Measurements from ENCODE around the gene ZSCAN21.

Gene ZSCAN21

DNA sequence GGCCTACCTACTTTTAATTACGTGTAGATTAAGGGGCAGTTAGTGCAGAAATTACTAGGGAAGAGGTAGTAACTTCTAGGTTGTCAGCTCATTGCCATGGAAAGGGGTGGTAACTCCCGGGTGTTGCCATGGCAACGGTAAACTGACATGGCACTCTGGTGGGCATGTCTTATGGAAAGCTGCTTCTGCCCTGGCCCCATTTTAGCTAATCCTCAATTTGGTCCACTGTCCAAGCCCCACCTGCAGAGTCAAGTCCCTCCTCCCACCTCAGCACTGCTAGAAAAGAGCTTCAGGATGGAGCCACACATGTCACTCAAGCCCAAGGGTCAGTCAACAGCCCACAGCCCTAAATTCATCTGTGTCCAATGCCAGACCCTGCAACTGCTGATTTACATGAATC is 41.7 kb upstream of the ZSCAN21 start:
- no peak for TF ChIP-seq ZC3H10 (CRISPR knock-in tag; IDR thresholded peaks at IDR 0.05)
- TF ChIP-seq ZFP30 (CRISPR knock-in tag; IDR thresholded peaks at IDR 0.05): no peak
- TF ChIP-seq, protein P1, sequence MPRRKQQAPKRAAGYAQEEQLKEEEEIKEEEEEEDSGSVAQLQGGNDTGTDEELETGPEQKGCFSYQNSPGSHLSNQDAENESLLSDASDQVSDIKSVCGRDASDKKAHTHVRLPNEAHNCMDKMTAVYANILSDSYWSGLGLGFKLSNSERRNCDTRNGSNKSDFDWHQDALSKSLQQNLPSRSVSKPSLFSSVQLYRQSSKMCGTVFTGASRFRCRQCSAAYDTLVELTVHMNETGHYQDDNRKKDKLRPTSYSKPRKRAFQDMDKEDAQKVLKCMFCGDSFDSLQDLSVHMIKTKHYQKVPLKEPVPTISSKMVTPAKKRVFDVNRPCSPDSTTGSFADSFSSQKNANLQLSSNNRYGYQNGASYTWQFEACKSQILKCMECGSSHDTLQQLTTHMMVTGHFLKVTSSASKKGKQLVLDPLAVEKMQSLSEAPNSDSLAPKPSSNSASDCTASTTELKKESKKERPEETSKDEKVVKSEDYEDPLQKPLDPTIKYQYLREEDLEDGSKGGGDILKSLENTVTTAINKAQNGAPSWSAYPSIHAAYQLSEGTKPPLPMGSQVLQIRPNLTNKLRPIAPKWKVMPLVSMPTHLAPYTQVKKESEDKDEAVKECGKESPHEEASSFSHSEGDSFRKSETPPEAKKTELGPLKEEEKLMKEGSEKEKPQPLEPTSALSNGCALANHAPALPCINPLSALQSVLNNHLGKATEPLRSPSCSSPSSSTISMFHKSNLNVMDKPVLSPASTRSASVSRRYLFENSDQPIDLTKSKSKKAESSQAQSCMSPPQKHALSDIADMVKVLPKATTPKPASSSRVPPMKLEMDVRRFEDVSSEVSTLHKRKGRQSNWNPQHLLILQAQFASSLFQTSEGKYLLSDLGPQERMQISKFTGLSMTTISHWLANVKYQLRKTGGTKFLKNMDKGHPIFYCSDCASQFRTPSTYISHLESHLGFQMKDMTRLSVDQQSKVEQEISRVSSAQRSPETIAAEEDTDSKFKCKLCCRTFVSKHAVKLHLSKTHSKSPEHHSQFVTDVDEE (CRISPR knock-in tag; IDR thresholded peaks at IDR 0.05): no peak
- no peak for TF ChIP-seq ZFP3 (CRISPR knock-in tag; IDR thresholded peaks at IDR 0.05)
- no peak for TF ChIP-seq ZNF70 (CRISPR knock-in tag; IDR thresholded peaks at IDR 0.05)
- TF ChIP-seq OSR1 (CRISPR knock-in tag; IDR thresholded peaks at IDR 0.05): no peak
- no peak for TF ChIP-seq ZNF8 (CRISPR knock-in tag; IDR thresholded peaks at IDR 0.05)
- TF ChIP-seq ZNF565 (CRISPR knock-in tag; conservative IDR thresholded peaks at IDR 0.05; ENCODE audit: low read depth): no peak
- TF ChIP-seq, protein P2, sequence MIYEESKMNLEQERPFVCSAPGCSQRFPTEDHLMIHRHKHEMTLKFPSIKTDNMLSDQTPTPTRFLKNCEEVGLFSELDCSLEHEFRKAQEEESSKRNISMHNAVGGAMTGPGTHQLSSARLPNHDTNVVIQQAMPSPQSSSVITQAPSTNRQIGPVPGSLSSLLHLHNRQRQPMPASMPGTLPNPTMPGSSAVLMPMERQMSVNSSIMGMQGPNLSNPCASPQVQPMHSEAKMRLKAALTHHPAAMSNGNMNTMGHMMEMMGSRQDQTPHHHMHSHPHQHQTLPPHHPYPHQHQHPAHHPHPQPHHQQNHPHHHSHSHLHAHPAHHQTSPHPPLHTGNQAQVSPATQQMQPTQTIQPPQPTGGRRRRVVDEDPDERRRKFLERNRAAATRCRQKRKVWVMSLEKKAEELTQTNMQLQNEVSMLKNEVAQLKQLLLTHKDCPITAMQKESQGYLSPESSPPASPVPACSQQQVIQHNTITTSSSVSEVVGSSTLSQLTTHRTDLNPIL (CRISPR knock-in tag; IDR thresholded peaks at IDR 0.05; ENCODE audit: low read depth): no peak
- TF ChIP-seq PPARA (CRISPR knock-in tag; IDR thresholded peaks at IDR 0.05; ENCODE audit: borderline replicate concordance): no peak
- no peak for TF ChIP-seq ARNTL (CRISPR knock-in tag; IDR thresholded peaks at IDR 0.05; ENCODE audit: borderline replicate concordance, low read depth)
- no peak for TF ChIP-seq ISL1 (CRISPR knock-in tag; IDR thresholded peaks at IDR 0.05)
- TF ChIP-seq GLIS3 (CRISPR knock-in tag; IDR thresholded peaks at IDR 0.05): no peak
- no peak for TF ChIP-seq TCF4 (CRISPR knock-in tag; IDR thresholded peaks at IDR 0.05; ENCODE audit: borderline replicate concordance)
- TF ChIP-seq, protein P3, sequence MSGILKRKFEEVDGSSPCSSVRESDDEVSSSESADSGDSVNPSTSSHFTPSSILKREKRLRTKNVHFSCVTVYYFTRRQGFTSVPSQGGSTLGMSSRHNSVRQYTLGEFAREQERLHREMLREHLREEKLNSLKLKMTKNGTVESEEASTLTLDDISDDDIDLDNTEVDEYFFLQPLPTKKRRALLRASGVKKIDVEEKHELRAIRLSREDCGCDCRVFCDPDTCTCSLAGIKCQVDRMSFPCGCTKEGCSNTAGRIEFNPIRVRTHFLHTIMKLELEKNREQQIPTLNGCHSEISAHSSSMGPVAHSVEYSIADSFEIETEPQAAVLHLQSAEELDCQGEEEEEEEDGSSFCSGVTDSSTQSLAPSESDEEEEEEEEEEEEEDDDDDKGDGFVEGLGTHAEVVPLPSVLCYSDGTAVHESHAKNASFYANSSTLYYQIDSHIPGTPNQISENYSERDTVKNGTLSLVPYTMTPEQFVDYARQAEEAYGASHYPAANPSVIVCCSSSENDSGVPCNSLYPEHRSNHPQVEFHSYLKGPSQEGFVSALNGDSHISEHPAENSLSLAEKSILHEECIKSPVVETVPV (CRISPR knock-in tag; IDR thresholded peaks at IDR 0.05): no peak
- TF ChIP-seq SNAI2 (CRISPR knock-in tag; IDR thresholded peaks at IDR 0.05): no peak
- no peak for TF ChIP-seq TOX (CRISPR knock-in tag; IDR thresholded peaks at IDR 0.05; ENCODE audit: borderline replicate concordance)
- TF ChIP-seq, protein P4, sequence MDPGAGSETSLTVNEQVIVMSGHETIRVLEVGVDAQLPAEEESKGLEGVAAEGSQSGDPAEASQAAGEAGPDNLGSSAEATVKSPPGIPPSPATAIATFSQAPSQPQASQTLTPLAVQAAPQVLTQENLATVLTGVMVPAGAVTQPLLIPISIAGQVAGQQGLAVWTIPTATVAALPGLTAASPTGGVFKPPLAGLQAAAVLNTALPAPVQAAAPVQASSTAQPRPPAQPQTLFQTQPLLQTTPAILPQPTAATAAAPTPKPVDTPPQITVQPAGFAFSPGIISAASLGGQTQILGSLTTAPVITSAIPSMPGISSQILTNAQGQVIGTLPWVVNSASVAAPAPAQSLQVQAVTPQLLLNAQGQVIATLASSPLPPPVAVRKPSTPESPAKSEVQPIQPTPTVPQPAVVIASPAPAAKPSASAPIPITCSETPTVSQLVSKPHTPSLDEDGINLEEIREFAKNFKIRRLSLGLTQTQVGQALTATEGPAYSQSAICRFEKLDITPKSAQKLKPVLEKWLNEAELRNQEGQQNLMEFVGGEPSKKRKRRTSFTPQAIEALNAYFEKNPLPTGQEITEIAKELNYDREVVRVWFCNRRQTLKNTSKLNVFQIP (CRISPR knock-in tag; IDR thresholded peaks at IDR 0.05; ENCODE audit: borderline replicate concordance, low read depth): no peak
- no peak for ATAC-seq

DNA sequence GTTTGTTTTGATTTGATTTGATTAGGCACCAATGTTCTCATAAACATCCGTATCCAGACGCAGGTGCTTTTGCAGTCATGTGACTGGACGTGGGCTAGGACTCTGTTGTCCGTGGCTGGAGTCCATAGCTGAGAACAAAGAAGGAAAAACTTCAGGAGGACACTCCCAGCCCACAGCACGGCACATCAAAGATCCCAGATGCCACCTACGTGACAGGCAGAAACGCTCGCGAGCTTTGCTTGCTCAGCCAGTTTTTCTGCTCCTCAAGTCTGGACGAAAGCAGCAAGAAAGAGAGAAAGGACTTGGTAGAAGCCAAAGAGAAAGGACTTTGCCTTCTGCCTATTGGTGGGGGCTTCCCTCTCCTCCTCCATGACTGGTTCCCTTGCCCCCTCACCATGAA is 41.0 kb upstream of the ZSCAN21 start:
- no peak for ATAC-seq
- TF ChIP-seq CSDC2 (CRISPR knock-in tag; IDR thresholded peaks at IDR 0.05) (no peak), ARNTL (CRISPR knock-in tag; IDR thresholded peaks at IDR 0.05; ENCODE audit: borderline replicate concordance, low read depth) (no peak), ZNF8 (CRISPR knock-in tag; IDR thresholded peaks at IDR 0.05) (no peak), ZNF565 (CRISPR knock-in tag; conservative IDR thresholded peaks at IDR 0.05; ENCODE audit: low read depth) (no peak), OSR1 (CRISPR knock-in tag; IDR thresholded peaks at IDR 0.05) (no peak), RARB (CRISPR knock-in tag; IDR thresholded peaks at IDR 0.05) (no peak), ISL1 (CRISPR knock-in tag; IDR thresholded peaks at IDR 0.05) (no peak), TOX (CRISPR knock-in tag; IDR thresholded peaks at IDR 0.05; ENCODE audit: borderline replicate concordance) (no peak), ZNF70 (CRISPR knock-in tag; IDR thresholded peaks at IDR 0.05) (no peak), TCF4 (CRISPR knock-in tag; IDR thresholded peaks at IDR 0.05; ENCODE audit: borderline replicate concordance) (no peak), GLIS3 (CRISPR knock-in tag; IDR thresholded peaks at IDR 0.05) (no peak), ZFP3 (CRISPR knock-in tag; IDR thresholded peaks at IDR 0.05) (no peak), SNAI2 (CRISPR knock-in tag; IDR thresholded peaks at IDR 0.05) (no peak)
- TF ChIP-seq, protein P2 (CRISPR knock-in tag; IDR thresholded peaks at IDR 0.05; ENCODE audit: low read depth): no peak
- TF ChIP-seq, protein P3 (CRISPR knock-in tag; IDR thresholded peaks at IDR 0.05): no peak
- TF ChIP-seq, protein P1 (CRISPR knock-in tag; IDR thresholded peaks at IDR 0.05): no peak
- TF ChIP-seq, protein P5, sequence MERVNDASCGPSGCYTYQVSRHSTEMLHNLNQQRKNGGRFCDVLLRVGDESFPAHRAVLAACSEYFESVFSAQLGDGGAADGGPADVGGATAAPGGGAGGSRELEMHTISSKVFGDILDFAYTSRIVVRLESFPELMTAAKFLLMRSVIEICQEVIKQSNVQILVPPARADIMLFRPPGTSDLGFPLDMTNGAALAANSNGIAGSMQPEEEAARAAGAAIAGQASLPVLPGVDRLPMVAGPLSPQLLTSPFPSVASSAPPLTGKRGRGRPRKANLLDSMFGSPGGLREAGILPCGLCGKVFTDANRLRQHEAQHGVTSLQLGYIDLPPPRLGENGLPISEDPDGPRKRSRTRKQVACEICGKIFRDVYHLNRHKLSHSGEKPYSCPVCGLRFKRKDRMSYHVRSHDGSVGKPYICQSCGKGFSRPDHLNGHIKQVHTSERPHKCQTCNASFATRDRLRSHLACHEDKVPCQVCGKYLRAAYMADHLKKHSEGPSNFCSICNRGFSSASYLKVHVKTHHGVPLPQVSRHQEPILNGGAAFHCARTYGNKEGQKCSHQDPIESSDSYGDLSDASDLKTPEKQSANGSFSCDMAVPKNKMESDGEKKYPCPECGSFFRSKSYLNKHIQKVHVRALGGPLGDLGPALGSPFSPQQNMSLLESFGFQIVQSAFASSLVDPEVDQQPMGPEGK (CRISPR knock-in tag; IDR thresholded peaks at IDR 0.05; ENCODE audit: borderline replicate concordance): no peak
- TF ChIP-seq, protein P4 (CRISPR knock-in tag; IDR thresholded peaks at IDR 0.05; ENCODE audit: borderline replicate concordance, low read depth): no peak
